ENCODE measurements around the gene PTH. TPM values are rescaled to one million over a fixed set of nuclear protein-coding genes. Genes with fewer than 3 reads are reported as not detected.

The PTH gene
- total and polyA plus RNA-seq, 2 experiments from 2014 or later = 1.4 TPM; not detected in 1

GRCh38 chr11:13446444-13446843 is 49.4 kb downstream of the PTH start:
- no peak for DNase-seq (ENCODE audit: low spot score)
- Histone ChIP-seq H3K27ac (no peak overlapping the region), H3K79me2 (peaks cover 74% of the 10 kb centered on the region), H3K4me2 (no peak overlapping the region), H4K20me1 (ENCODE audit: insufficient read depth, poor library complexity, severe bottlenecking) (no peaks in the 10 kb centered on the region), H2AFZ (no peak overlapping the region), H3K9me3 (ENCODE audit: low read depth) (no peaks in the 10 kb centered on the region), H3K4me3 (no peak overlapping the region), H3K9me2 (replicated peaks; ENCODE audit: insufficient read depth) (no peaks in the 10 kb centered on the region), H3K27me3 (no peaks in the 10 kb centered on the region), H3K4me1 (ENCODE audit: insufficient read depth) (no peaks in the 10 kb centered on the region), H3K36me3 (replicated peaks; ENCODE audit: insufficient read depth, low read depth) (no peaks in the 10 kb centered on the region)
- TF ChIP-seq EZH2phosphoT487 (IDR thresholded peaks at IDR 0.05; ENCODE audit: low read depth, severe bottlenecking, unreplicated experiment) = no peak
- TF ChIP-seq CTCF (IDR thresholded peaks at IDR 0.05; ENCODE audit: poor library complexity) = no peak
- no peak for TF ChIP-seq EZH2 (IDR thresholded peaks at IDR 0.05; ENCODE audit: borderline replicate concordance)

GRCh38 chr11:13445588-13445987 is 50.2 kb downstream of the PTH start:
- no peaks in the 10 kb centered on the region for H3K9me3 ChIP-seq (ENCODE audit: low read depth)
- H3K4me1 ChIP-seq (ENCODE audit: insufficient read depth) = no peaks in the 10 kb centered on the region
- H2AFZ ChIP-seq = no peak overlapping the region
- H3K9me2 ChIP-seq (replicated peaks; ENCODE audit: insufficient read depth) = no peaks in the 10 kb centered on the region
- peaks cover 66% of the 10 kb centered on the region for H3K79me2 ChIP-seq
- no peak for DNase-seq (ENCODE audit: low spot score)
- no peak for TF ChIP-seq CTCF (IDR thresholded peaks at IDR 0.05; ENCODE audit: poor library complexity)
- TF ChIP-seq EZH2 (IDR thresholded peaks at IDR 0.05; ENCODE audit: borderline replicate concordance) = no peak
- TF ChIP-seq EZH2phosphoT487 (IDR thresholded peaks at IDR 0.05; ENCODE audit: low read depth, severe bottlenecking, unreplicated experiment) = no peak
- no peak overlapping the region for H3K4me2 ChIP-seq
- H3K27me3 ChIP-seq = no peaks in the 10 kb centered on the region
- H3K36me3 ChIP-seq (replicated peaks; ENCODE audit: insufficient read depth, low read depth) = no peaks in the 10 kb centered on the region
- H4K20me1 ChIP-seq (ENCODE audit: insufficient read depth, poor library complexity, severe bottlenecking) = no peaks in the 10 kb centered on the region
- H3K4me3 ChIP-seq = no peak overlapping the region
- H3K27ac ChIP-seq = no peak overlapping the region
- WGBS (ENCODE audit: low lambda C conversion rate, missing lambda C conversion rate) = 100% methylated on average over 2 of the region's 2 CpGs

Other genes starting within 250 kb of the PTH start
- gene BMAL1, start 218.2 kb downstream of the PTH start, total RNA-seq = 8.7 and 19.3 TPM in 2 replicates
- 6.1 and 12.7 TPM in 2 replicates for gene BMAL1, start 218.2 kb downstream of the PTH start, polyA plus RNA-seq
- gene BTBD10, start 32.8 kb downstream of the PTH start, total RNA-seq = 32.1 and 44.1 TPM in 2 replicates
- gene BTBD10, start 32.8 kb downstream of the PTH start, polyA plus RNA-seq = 20.8 and 21.3 TPM in 2 replicates
- gene FAR1, start 172.7 kb upstream of the PTH start, total RNA-seq = 70.9 and 71.4 TPM in 2 replicates
- 21.7 and 23.7 TPM in 2 replicates for gene FAR1, start 172.7 kb upstream of the PTH start, polyA plus RNA-seq

Measured in hepatocyte (in vitro differentiated cells).